ENCODE data around the gene LARP1B. TPM values are rescaled to one million over a fixed set of nuclear protein-coding genes. Genes with fewer than 3 reads are reported as not detected.
"Not testable (repeated sequence)": the region's sequence is repeated elsewhere in the genome, so short reads cannot be mapped to it uniquely, and the experiment has no call there.

The LARP1B gene
- total and polyA plus RNA-seq, 4 donors, result 17.5 to 69.6 (median 23.7) TPM

GRCh38 chr4:128256539-128256938 lies 195.4 kb downstream of the LARP1B start:
- no peak overlapping the region for H3K4me3 ChIP-seq (ENCODE audit: low read depth in 1 of 3, low read length in 3 of 3)
- no peak overlapping the region for H3K9ac ChIP-seq (ENCODE audit: low read depth in 1 of 2, low read length in 2 of 2)
- WGBS, result 44% methylated on average over 1 of the region's 1 CpG
- no peak for DNase-seq (ENCODE audit: low spot score)
- H3K9me3 ChIP-seq (ENCODE audit: control insufficient read depth in 4 of 4, low read length in 3 of 4), result no peaks in the 10 kb centered on the region
- TF ChIP-seq MAX (IDR thresholded peaks at IDR 0.05) (no peak), ATF3 (IDR thresholded peaks at IDR 0.05) (no peak), HNF4A (conservative IDR thresholded peaks at IDR 0.05) (no peak), CTCF (IDR thresholded peaks at IDR 0.05; ENCODE audit: low read depth, low read length, missing input control) (no peak), RXRA (IDR thresholded peaks at IDR 0.05) (no peak), HNF4G (IDR thresholded peaks at IDR 0.05) (no peak), NR2F2 (IDR thresholded peaks at IDR 0.05) (no peak), RAD21 (IDR thresholded peaks at IDR 0.05) (no peak), EGR1 (IDR thresholded peaks at IDR 0.05; ENCODE audit: low read depth in 2 of 2) (no peak), TAF1 (conservative IDR thresholded peaks at IDR 0.05) (no peak), ZBTB33 (IDR thresholded peaks at IDR 0.05) (no peak), REST (IDR thresholded peaks at IDR 0.05) (no peak), FOXA1 (IDR thresholded peaks at IDR 0.05) (no peak)
- no peaks in the 10 kb centered on the region for H3K27me3 ChIP-seq (ENCODE audit: control insufficient read depth in 4 of 4, insufficient read depth in 4 of 4, low read length in 3 of 4)
- no peaks in the 10 kb centered on the region for H3K4me1 ChIP-seq (ENCODE audit: control insufficient read depth in 4 of 4, insufficient read depth in 4 of 4, low read length in 3 of 4)
- H3K27ac ChIP-seq (ENCODE audit: low read depth in 1 of 2, low read length in 2 of 2), result no peak overlapping the region
- H3K36me3 ChIP-seq (ENCODE audit: control insufficient read depth in 4 of 4, insufficient read depth in 3 of 4, low read depth in 1 of 4, low read length in 3 of 4), result no peaks in the 10 kb centered on the region

- not testable (repeated sequence) for H3K4me1 ChIP-seq (ENCODE audit: control insufficient read depth in 4 of 4, insufficient read depth in 4 of 4, low read length in 3 of 4); H3K4me3 ChIP-seq (ENCODE audit: low read depth in 1 of 3, low read length in 3 of 3); H3K9ac ChIP-seq (ENCODE audit: low read depth in 1 of 2, low read length in 2 of 2); H3K36me3 ChIP-seq (ENCODE audit: control insufficient read depth in 4 of 4, insufficient read depth in 3 of 4, low read depth in 1 of 4, low read length in 3 of 4); H3K27me3 ChIP-seq (ENCODE audit: control insufficient read depth in 4 of 4, insufficient read depth in 4 of 4, low read length in 3 of 4); H3K9me3 ChIP-seq (ENCODE audit: control insufficient read depth in 4 of 4, low read length in 3 of 4); DNase-seq (ENCODE audit: low spot score); H3K27ac ChIP-seq (ENCODE audit: low read depth in 1 of 2, low read length in 2 of 2)
- 65% methylated on average over 4 of the region's 4 CpGs for WGBS
These were observed 197.1 kb downstream of the LARP1B start for GRCh38 chr4:128258166-128258565.

GRCh38 chr4:128259889-128260288 lies 198.8 kb downstream of the LARP1B start:
- not testable (repeated sequence) for H3K27ac ChIP-seq (ENCODE audit: low read depth in 1 of 2, low read length in 2 of 2); H3K4me1 ChIP-seq (ENCODE audit: control insufficient read depth in 4 of 4, insufficient read depth in 4 of 4, low read length in 3 of 4); H3K9me3 ChIP-seq (ENCODE audit: control insufficient read depth in 4 of 4, low read length in 3 of 4); H3K27me3 ChIP-seq (ENCODE audit: control insufficient read depth in 4 of 4, insufficient read depth in 4 of 4, low read length in 3 of 4); H3K9ac ChIP-seq (ENCODE audit: low read depth in 1 of 2, low read length in 2 of 2); H3K36me3 ChIP-seq (ENCODE audit: control insufficient read depth in 4 of 4, insufficient read depth in 3 of 4, low read depth in 1 of 4, low read length in 3 of 4); H3K4me3 ChIP-seq (ENCODE audit: low read depth in 1 of 3, low read length in 3 of 3); DNase-seq (ENCODE audit: low spot score)
- WGBS, result 64% methylated on average over 5 of the region's 5 CpGs
